Activated naive CD8-positive, alpha-beta T cell (primary cell): ENCODE data around the gene HIVEP3.
A peak's percentile ranks its signal among the peaks of the same experiment; 100 is the strongest.

ENCODE experiments used
- H3K27ac Mint-ChIP-seq: one replicate; pipeline ENCODE4 v1.8.0; 2021; ENCODE audit warnings: mixed read lengths
- H3K27me3 Mint-ChIP-seq: one replicate; pipeline ENCODE4 v1.8.0; 2021; ENCODE audit warnings: mixed read lengths
- H3K36me3 Mint-ChIP-seq: one replicate; pipeline ENCODE4 v1.8.0; 2021; ENCODE audit warnings: mixed read lengths
- H3K4me1 Mint-ChIP-seq: one replicate; pipeline ENCODE4 v1.8.0; 2021; ENCODE audit warnings: low read depth, mixed read lengths
- H3K4me3 Mint-ChIP-seq: one replicate; pipeline ENCODE4 v1.8.0; 2021; ENCODE audit warnings: mild to moderate bottlenecking, mixed read lengths
- H3K9me3 Mint-ChIP-seq: one replicate; pipeline ENCODE4 v1.8.0; 2021; ENCODE audit warnings: low read depth, mixed read lengths

HIVEP3 gene

DNA sequence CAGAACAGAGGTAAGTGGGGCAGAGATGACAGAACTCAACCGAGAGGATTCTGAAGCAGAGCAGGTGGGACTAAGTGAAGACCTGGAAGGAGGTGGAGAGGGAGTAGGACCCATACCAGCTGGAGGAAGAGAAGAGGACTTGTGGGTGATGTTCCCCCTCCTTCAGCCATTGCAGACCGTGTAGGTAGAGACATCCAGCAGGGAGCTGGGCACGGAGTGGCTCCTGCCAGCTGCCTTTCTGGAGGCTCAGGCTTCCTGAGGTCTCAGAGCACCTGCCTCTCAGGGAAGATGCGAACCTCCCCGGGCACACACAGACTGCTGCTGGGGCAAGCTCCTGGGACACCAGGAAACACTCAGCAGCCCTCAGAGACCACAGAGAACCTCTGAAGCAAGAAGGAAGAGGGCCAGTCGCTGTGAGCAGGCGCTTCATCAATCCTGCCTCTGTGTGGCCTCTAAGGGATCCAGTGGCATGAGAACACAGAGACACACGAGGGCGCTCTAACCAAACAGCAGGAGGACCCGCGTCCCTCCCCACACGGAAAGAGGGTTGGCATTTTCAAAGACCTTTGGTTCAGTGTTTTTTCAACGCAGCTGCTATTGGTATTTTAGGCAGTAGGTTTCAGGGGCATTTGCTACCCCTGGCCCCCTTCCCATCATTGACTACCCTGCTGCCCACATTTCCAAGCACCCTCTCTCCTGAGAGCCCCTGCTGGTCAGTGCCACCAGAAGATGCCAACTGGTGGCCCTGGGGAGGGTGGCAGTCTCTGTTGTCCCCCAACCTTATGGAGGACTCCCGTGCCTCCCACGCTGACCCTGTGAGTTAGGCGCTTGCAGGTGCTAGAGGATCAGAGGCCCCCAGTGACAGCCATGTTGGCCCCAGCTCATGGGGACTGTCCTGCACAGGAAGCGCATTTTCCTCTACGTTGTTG lies 344.7 kb downstream of the HIVEP3 start:
- Mint-ChIP-seq H3K27me3 (no peaks in the 10 kb centered on the region), H3K4me1 (peaks cover 26% of the 10 kb centered on the region), H3K9me3 (no peaks in the 10 kb centered on the region), H3K4me3 (no peak overlapping the region), H3K27ac (no peak overlapping the region), H3K36me3 (peaks cover 24% of the 10 kb centered on the region)

DNA sequence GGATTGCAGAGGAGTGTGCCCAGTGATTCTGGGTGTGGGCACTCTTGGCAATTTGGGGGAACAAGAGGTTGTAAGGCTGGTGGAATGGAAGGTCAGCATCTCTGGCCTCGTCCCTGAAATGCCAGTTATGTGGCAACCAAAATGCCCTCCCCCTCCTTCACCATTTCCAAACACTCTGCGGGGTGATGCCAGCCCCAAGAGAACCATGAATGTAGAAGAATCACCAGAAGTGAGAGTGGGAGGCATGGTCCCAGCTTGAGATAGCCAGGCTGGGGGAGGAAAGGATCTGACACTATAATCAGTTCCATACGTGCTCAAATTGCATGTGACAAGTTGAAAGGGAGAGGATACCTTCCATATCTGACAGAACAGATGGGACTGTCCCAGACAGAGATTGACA lies 345.5 kb downstream of the HIVEP3 start:
- Mint-ChIP-seq H3K27me3 (no peaks in the 10 kb centered on the region), H3K9me3 (no peaks in the 10 kb centered on the region), H3K36me3 (peaks cover 26% of the 10 kb centered on the region), H3K4me1 (peaks cover 26% of the 10 kb centered on the region), H3K27ac (peak overlapping the region; percentile 25), H3K4me3 (no peak overlapping the region)

DNA sequence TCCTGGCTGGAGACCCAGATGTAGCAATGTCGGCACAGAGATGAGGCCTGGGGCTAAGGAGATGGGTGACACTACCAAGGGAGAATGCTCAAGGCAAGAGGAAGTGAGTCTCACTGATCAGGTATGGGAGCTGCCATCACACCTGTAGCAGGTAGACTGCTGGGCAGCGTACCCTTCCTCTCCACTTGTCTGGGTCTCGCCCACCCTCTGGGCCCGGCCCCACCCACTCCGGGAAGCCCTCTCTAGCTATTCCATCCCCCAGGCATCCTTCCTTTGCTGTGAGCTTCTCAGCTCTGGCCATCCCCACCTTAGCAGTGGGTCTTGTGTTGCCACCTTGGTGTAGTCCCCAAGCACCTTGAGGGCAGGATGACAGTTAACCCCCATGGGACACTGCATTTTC lies 346.5 kb downstream of the HIVEP3 start:
- peaks cover 23% of the 10 kb centered on the region for H3K4me1 Mint-ChIP-seq
- H3K4me3 Mint-ChIP-seq, result no peak overlapping the region
- no peaks in the 10 kb centered on the region for H3K27me3 Mint-ChIP-seq
- H3K9me3 Mint-ChIP-seq, result no peaks in the 10 kb centered on the region
- H3K36me3 Mint-ChIP-seq, result peaks cover 29% of the 10 kb centered on the region
- H3K27ac Mint-ChIP-seq, result no peak overlapping the region

DNA sequence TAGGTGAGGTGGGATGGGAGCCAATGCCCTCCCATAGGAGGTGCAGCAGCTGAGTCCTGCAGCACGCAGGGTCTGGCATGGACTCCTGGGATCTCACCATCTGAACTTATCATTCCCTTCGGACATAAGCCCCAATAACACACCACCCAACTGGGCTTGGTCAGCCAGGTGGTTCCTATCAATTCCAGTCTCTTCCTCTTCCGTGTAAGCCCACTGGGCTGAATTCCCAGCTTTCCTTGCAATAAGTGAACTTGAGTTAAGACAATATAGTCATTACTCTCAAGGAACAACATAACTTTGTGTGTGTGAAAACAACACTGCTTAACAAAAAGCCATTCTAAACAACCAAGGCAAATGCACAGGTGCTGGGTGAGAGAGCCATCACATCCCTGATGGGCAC lies 347.7 kb downstream of the HIVEP3 start:
- Mint-ChIP-seq H3K36me3 (peaks cover 33% of the 10 kb centered on the region), H3K9me3 (no peaks in the 10 kb centered on the region), H3K4me1 (peaks cover 20% of the 10 kb centered on the region), H3K27ac (no peak overlapping the region), H3K4me3 (no peak overlapping the region), H3K27me3 (no peaks in the 10 kb centered on the region)

DNA sequence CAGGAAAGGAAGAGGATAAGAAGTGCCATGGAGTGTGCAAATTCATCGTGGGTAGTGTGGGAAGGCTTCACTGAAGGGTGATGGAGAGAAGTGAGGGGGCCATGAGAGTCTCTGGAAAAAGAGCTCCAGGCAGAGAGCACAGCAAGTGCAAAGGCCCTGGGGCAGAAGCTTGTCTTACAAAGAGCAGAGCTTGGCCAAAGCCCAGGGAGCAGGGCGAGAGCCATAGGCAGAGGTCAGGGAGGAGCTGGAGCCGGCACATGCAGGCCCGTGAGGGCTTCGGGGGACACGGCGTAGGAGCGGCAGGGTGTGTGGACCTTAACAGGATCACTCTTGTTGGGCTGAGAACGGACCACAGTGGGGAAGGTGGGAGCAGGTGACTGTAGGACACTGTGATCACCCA lies 350.5 kb downstream of the HIVEP3 start:
- no peaks in the 10 kb centered on the region for H3K27me3 Mint-ChIP-seq
- no peak overlapping the region for H3K27ac Mint-ChIP-seq
- peaks cover 38% of the 10 kb centered on the region for H3K36me3 Mint-ChIP-seq
- peaks cover 15% of the 10 kb centered on the region for H3K4me1 Mint-ChIP-seq
- no peak overlapping the region for H3K4me3 Mint-ChIP-seq
- H3K9me3 Mint-ChIP-seq, result no peaks in the 10 kb centered on the region

DNA sequence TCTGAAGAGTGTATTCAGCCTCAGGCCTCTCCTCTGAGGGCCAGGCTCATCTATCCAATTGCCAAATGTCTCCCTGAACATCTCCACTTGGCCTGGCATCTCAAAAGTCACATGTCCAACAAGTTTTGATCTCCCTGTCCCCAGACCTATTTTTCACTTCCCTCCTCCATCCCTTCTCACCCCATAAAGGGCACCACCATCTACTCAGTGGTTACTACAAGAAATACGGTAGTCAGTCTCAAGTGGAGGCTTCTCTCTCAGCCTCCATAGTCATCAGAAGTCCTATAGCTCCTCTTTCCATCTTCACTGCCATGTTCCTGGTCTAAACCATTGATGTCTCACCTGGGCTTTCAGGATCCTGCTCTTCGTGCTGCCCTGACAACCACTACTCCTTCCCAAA lies 351.8 kb downstream of the HIVEP3 start:
- H3K27me3 Mint-ChIP-seq, result no peaks in the 10 kb centered on the region
- peaks cover 15% of the 10 kb centered on the region for H3K4me1 Mint-ChIP-seq
- H3K4me3 Mint-ChIP-seq, result no peak overlapping the region
- no peaks in the 10 kb centered on the region for H3K9me3 Mint-ChIP-seq
- H3K27ac Mint-ChIP-seq, result peak overlapping the region; percentile 51
- peaks cover 31% of the 10 kb centered on the region for H3K36me3 Mint-ChIP-seq

DNA sequence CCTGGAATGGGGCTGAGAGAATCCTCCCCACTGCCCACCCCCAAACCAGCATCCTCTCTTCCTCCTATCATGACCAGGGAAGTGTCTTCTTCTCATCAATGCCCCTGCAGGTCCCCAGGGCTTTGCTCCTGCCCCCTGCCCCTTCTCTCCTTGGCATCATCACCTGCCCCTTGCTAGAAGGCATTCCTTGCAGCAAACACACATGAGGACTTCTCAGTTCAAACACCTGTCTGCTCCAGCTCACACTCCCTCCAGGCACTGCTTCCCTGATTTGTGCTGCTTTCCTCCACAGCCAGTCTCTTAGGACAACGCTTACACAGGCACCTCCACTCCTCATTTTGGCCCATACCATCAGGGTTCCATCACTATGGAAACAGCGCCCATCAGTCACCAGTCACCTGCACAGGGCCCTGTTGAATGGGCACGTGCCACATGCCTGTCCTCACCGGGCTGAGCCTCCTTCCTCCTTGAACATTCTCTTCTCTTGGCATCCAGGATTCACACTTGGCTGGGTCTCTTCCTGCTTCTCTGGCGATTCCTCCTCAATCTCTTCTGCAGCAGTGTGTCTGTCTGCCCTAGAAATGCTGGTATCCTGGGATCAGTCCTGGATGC lies 352.3 kb downstream of the HIVEP3 start:
- no peaks in the 10 kb centered on the region for H3K27me3 Mint-ChIP-seq
- peak overlapping the region; percentile 51 for H3K27ac Mint-ChIP-seq
- no peaks in the 10 kb centered on the region for H3K9me3 Mint-ChIP-seq
- H3K36me3 Mint-ChIP-seq, result peaks cover 28% of the 10 kb centered on the region
- H3K4me3 Mint-ChIP-seq, result no peak overlapping the region
- H3K4me1 Mint-ChIP-seq, result peaks cover 15% of the 10 kb centered on the region

DNA sequence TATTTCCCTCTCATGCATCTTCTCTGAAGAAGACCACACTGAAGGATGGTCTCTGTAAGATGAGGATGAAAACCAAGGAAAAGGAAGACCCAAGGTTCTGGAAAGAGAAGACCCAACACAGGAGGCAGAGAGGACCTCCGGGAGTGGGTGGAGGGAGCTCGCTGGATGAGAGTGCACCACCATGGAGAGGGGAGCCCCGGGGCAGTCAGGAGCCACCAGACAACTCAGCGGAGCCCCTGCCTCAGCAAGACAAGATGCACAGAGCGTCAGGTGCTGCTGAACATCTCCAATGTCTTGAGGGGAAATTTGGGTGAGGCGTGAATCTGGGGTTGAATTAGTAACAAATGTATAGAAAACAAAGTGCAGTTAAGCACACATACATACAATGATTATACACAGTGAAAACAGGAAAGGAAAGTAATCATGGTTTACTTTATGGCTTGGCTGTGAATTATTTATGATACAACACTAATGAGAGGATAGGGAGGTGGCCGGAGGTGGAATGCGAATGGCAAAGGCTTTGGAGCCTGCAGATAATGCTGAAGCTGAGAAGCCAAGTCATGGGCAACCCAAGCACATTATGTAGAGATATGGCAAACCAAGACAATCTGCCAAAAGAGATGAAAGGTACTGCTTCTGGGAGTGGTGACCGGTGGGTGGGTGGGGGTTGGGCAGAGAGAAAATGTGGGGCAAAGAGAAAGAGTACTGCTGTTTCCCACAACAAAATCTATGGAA lies 353.8 kb downstream of the HIVEP3 start:
- no peaks in the 10 kb centered on the region for H3K27me3 Mint-ChIP-seq
- no peaks in the 10 kb centered on the region for H3K9me3 Mint-ChIP-seq
- H3K27ac Mint-ChIP-seq, result peak overlapping the region; percentile 24
- peaks cover 29% of the 10 kb centered on the region for H3K36me3 Mint-ChIP-seq
- H3K4me3 Mint-ChIP-seq, result no peak overlapping the region
- peaks cover 12% of the 10 kb centered on the region for H3K4me1 Mint-ChIP-seq

DNA sequence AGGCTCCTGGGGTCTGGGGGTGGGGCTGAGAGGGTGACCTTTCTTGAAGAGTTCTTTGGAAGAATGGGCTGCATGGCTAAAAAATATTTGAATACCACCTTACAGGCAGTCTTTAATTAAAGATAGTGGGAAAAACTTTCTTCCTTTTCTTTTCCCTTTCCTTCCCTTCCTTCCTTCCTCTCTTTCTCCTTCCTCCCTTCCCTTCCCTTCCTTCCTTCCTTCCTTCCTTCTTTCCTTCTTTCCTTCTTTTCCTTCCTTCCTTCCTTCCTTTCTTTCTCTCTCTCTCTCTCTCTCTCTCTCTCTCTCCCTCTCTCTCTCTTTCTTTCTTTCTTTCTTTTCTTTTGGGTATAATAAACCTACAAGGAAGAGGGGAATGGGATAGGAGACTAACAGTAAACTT lies 356.4 kb downstream of the HIVEP3 start:
- peaks cover 29% of the 10 kb centered on the region for H3K36me3 Mint-ChIP-seq

DNA sequence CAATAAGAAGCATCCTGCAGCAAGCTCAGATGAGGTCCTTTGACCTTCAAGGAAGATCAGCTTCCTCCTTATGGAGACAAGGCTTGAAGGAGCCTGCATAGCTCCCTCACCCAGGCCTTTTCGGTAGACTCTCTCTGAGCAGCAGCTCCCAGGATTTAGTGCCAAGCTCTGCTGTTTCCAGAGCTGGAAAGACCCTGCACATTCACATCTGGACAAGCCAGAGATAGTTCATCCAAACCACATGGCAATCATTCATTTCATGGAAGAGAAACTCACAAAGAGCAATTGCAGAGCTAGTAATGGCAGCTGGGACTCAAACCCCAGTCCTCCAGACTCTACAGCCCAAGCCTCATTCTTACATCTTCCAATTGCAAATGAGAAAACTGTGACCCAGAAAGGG lies 357.8 kb downstream of the HIVEP3 start:
- H3K9me3 Mint-ChIP-seq, result no peaks in the 10 kb centered on the region
- H3K27me3 Mint-ChIP-seq, result no peaks in the 10 kb centered on the region
- no peak overlapping the region for H3K27ac Mint-ChIP-seq
- H3K4me3 Mint-ChIP-seq, result no peak overlapping the region
- H3K36me3 Mint-ChIP-seq, result peaks cover 36% of the 10 kb centered on the region
- H3K4me1 Mint-ChIP-seq, result peaks cover 4% of the 10 kb centered on the region

More for the DNA sequence above, 356.4 kb downstream of the HIVEP3 start:
- H3K27ac Mint-ChIP-seq, result no peak overlapping the region
- H3K4me1 Mint-ChIP-seq, result peaks cover 8% of the 10 kb centered on the region
- H3K4me3 Mint-ChIP-seq, result no peak overlapping the region
- H3K27me3 Mint-ChIP-seq, result no peaks in the 10 kb centered on the region
- no peaks in the 10 kb centered on the region for H3K9me3 Mint-ChIP-seq

DNA sequence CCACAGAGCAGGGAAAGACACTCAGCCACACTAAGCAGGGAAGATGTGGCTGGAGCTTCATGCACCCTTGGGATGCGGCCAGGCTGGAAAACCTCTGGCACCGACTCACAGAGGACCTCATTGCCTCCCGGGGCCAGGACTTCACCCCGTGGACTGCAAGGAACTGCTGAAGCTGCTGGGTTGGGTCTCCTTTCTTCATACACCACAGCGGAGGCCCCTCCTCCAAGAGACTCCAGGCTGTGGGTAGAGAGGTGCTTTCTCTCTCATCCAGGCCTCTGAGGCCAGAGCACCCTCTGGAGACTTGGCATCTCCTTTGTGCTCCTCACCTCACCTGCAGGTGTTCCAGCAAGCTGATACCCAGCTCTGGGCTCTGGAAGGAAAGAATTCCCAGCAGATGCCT lies 358.2 kb downstream of the HIVEP3 start:
- no peak overlapping the region for H3K27ac Mint-ChIP-seq
- H3K4me3 Mint-ChIP-seq, result no peak overlapping the region
- peaks cover 4% of the 10 kb centered on the region for H3K4me1 Mint-ChIP-seq
- peaks cover 3% of the 10 kb centered on the region for H3K9me3 Mint-ChIP-seq
- H3K27me3 Mint-ChIP-seq, result no peaks in the 10 kb centered on the region
- peaks cover 41% of the 10 kb centered on the region for H3K36me3 Mint-ChIP-seq

DNA sequence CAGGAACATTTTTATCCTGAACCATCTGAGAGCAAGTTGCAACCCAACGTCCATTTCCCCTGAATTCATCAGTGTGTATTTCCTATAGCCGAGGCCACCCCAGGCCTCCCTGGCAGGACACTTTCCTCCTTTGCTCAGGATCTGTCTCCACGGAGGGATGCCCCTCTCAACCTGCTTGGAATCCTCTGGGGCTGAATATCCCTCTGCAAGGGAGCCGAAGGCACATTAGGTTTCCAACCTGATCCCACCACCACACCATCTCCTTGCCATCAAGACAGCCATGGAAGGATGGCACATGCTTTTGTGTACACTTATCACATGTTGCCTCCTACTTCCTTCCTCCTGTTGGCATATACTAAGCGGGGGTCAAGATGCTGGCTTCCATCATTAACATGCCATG lies 359.4 kb downstream of the HIVEP3 start:
- H3K27me3 Mint-ChIP-seq, result no peaks in the 10 kb centered on the region
- peaks cover 43% of the 10 kb centered on the region for H3K36me3 Mint-ChIP-seq
- peaks cover 2% of the 10 kb centered on the region for H3K4me1 Mint-ChIP-seq
- no peak overlapping the region for H3K27ac Mint-ChIP-seq
- H3K4me3 Mint-ChIP-seq, result no peak overlapping the region
- H3K9me3 Mint-ChIP-seq, result peaks cover 3% of the 10 kb centered on the region

DNA sequence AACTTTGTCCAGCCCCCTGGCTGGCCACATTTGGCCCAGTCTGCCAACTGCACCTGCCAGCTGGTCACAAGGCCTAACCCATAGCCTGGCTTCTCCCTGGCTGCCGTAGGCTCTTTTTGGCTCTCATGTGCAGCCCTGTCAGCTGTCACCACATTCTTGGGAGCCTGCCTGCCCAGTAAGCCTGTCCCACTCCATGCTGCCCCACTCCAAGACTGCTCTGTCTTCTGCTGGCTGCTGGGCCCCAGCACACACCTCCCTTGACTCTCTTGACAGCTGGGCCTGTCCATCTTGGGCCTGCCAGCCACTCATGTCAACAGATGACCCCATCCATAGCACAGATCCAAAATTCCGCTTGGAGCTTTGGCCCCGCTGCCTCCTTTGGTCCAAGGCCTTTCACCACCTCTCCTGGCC lies 360.0 kb downstream of the HIVEP3 start:
- peaks cover 49% of the 10 kb centered on the region for H3K36me3 Mint-ChIP-seq
- H3K27ac Mint-ChIP-seq, result no peak overlapping the region
- no peak overlapping the region for H3K4me3 Mint-ChIP-seq

DNA sequence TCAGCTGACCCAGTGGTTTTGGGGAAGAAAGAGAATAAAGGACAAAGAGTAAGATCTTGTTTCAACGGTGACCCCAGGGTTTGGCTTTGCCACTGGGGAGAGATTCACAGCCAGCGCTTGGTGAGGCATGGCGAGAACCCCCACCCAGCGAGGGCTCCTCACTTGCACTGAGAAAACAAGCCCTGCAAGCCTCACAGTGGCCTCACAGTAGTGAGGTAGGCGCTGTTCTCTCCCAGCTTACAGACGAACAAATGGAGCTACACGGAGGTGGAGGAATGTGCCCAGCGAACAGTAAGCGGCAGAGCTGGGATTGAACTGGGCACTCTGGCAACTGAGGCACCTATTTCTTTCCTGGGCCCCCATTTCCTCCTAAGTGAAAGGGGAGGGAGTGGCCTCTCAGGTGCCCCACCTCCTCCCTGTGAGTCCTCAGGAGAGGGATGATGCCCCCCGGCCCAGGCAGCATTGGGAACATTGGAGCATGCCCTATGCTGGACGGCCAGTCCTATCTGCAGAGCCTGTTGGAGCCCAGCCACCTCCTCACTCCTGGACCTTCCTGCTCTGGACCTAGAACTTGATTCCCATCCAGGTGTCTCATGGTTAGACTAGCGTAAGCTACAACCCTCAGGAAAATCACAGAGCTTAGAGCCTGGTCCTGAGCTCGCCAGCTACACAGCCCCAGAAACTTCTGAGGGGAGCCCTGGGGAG lies 360.8 kb downstream of the HIVEP3 start:
- no peak overlapping the region for H3K4me3 Mint-ChIP-seq
- H3K9me3 Mint-ChIP-seq, result peaks cover 3% of the 10 kb centered on the region
- no peaks in the 10 kb centered on the region for H3K4me1 Mint-ChIP-seq
- no peak overlapping the region for H3K27ac Mint-ChIP-seq
- peaks cover 49% of the 10 kb centered on the region for H3K36me3 Mint-ChIP-seq
- no peaks in the 10 kb centered on the region for H3K27me3 Mint-ChIP-seq

More for the DNA sequence above, 360.0 kb downstream of the HIVEP3 start:
- Mint-ChIP-seq H3K4me1 (peaks cover 2% of the 10 kb centered on the region), H3K27me3 (no peaks in the 10 kb centered on the region), H3K9me3 (peaks cover 3% of the 10 kb centered on the region)
